HepG2 (cell line): Measurements from ENCODE around the gene ITGB3.

Experiments used
- JUN ChIP-seq: sonication (generic); formaldehyde crosslinking; IDR thresholded peaks from 2 replicates; pipeline ENCODE4 v1.4.0; 2020; ENCODE audit warnings: mild to moderate bottlenecking, missing genetic modification reagents
- LBX2 ChIP-seq: sonication (generic); formaldehyde crosslinking; IDR thresholded peaks from 2 replicates; pipeline ENCODE4 v1.5.0; 2020; ENCODE audit warnings: missing genetic modification reagents, mild to moderate bottlenecking, borderline replicate concordance
- ZFYVE20 ChIP-seq: sonication (generic); formaldehyde crosslinking; IDR thresholded peaks from 2 replicates; pipeline ENCODE4 v1.8.0; 2023; ENCODE audit warnings: low read depth, mild to moderate bottlenecking, moderate library complexity, missing genetic modification reagents, borderline replicate concordance
- ZNF24 ChIP-seq: fragments of 450-650 bp; IDR thresholded peaks from 2 replicates; pipeline ENCODE4 v1.6.1; 2017; ENCODE audit warnings: antibody characterized with exemption, mild to moderate bottlenecking
- TF ChIP-seq, protein P1 (sequence below): fragments of 450-650 bp; IDR thresholded peaks from 2 replicates; pipeline ENCODE4 v1.6.1; 2017
- TF ChIP-seq, protein P2 (sequence below): sonication (generic); formaldehyde crosslinking; IDR thresholded peaks from 2 replicates; pipeline ENCODE4 v1.8.0; 2022; ENCODE audit warnings: missing genetic modification reagents, mild to moderate bottlenecking, moderate library complexity, borderline replicate concordance

- TF ChIP-seq, protein P1, sequence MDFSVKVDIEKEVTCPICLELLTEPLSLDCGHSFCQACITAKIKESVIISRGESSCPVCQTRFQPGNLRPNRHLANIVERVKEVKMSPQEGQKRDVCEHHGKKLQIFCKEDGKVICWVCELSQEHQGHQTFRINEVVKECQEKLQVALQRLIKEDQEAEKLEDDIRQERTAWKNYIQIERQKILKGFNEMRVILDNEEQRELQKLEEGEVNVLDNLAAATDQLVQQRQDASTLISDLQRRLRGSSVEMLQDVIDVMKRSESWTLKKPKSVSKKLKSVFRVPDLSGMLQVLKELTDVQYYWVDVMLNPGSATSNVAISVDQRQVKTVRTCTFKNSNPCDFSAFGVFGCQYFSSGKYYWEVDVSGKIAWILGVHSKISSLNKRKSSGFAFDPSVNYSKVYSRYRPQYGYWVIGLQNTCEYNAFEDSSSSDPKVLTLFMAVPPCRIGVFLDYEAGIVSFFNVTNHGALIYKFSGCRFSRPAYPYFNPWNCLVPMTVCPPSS: no peak
- TF ChIP-seq LBX2 (CRISPR knock-in tag) (no peak), JUN (CRISPR knock-in tag) (no peak), ZNF24 (no peak), ZFYVE20 (CRISPR knock-in tag) (no peak)
- TF ChIP-seq, protein P2, sequence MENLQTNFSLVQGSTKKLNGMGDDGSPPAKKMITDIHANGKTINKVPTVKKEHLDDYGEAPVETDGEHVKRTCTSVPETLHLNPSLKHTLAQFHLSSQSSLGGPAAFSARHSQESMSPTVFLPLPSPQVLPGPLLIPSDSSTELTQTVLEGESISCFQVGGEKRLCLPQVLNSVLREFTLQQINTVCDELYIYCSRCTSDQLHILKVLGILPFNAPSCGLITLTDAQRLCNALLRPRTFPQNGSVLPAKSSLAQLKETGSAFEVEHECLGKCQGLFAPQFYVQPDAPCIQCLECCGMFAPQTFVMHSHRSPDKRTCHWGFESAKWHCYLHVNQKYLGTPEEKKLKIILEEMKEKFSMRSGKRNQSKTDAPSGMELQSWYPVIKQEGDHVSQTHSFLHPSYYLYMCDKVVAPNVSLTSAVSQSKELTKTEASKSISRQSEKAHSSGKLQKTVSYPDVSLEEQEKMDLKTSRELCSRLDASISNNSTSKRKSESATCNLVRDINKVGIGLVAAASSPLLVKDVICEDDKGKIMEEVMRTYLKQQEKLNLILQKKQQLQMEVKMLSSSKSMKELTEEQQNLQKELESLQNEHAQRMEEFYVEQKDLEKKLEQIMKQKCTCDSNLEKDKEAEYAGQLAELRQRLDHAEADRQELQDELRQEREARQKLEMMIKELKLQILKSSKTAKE (CRISPR knock-in tag): no peak
These were observed 31.6 kb upstream of the ITGB3 start for GRCh38 chr17:47222047-47222446.
